Measurements from ENCODE around the gene SRGAP1.

The SRGAP1 gene

DNA sequence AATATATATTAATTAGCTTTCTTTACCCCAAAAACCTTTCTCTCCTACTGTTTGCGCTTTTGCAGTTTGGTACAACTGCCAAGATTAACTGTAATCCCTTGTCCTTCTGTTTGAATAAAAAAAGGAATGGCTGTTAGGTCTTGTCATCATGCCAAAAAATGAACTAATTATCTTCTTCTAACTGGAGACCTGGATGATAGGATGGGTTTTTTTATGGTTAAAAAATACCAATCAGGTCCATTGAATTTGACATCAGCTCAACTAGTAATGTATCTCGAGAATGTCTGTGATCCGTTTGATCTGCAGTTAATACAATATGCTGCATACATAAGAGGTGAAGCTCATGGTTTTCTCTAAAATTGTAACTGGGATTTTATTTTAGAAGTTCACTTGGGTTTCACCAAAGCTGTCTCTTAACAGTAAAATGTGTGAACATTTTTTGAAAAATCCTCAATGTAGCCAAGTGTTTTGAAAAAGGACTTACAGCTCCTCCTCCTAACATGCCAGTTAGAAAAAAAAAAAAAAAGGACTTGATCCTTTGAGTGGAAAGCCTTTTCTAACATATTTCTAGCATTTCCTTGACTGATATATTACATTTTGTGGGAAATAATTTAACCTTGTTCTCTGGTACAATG lies 96.8 kb downstream of the SRGAP1 start:
- DNase-seq: no peak

GRCh38 chr12:63941879-63942278 lies 97.4 kb downstream of the SRGAP1 start:
- DNase-seq: no peak

GRCh38 chr12:63942464-63943241 lies 98.2 kb downstream of the SRGAP1 start:
- DNase-seq: no peak

GRCh38 chr12:63944034-63944579 lies 99.6 kb downstream of the SRGAP1 start:
- DNase-seq: no peak

DNA sequence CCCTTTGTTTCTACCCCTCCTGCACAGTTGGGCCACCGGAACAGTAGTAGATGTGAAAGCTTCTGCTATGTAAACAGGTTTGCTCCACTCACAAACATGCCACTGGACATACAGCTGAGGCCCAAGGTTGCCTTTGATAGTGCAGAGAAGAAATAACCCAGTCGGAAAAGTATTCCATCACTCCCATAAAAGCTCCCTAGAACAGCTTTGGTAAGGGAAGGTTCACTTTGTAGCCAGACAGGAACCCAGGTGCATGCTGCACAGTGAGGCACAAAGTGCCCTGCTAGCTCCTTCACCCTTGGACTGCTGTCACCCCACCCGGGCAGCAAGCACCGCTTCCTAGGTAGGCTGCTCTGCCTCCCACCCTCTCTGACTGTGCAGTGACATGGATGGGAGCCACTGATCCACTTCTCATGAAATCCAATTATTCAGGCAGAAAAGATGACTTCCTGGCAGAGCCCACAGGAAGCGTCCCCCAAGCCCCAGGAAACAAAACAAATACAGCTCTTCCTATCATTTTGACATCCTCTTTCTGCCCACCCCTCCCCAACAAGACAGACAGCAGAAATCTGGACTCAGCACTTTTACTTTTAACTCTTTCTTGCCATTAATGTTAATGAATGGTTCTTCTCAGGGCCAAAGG lies 100.2 kb downstream of the SRGAP1 start:
- DNase-seq: no peak

- DNase-seq: no peak
Measured at GRCh38 chr12:63945777-63946176, 101.3 kb downstream of the SRGAP1 start.

DNA sequence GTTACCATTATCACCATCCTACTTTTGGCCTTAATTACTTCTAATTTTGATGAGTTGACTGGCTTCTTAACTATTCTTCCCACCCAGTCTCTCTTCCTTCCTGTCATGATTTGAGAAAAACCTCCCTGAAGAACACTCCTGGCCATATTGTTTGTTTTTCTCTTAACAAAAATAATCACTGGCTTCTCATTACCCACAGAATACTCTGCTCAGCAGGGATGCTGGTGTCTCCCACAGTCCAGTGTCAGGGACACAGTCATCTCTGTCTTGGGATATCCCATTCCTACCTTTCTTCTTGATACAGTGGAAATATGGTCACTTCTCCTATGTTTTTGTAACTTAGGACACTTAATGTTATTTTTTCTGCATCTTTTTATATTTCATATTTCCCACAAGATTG lies 103.7 kb downstream of the SRGAP1 start:
- DNase-seq: no peak

- no peak for DNase-seq
Measured at GRCh38 chr12:63949902-63950301, 105.4 kb downstream of the SRGAP1 start.

- DNase-seq: no peak
Measured at GRCh38 chr12:63952995-63953394, 108.5 kb downstream of the SRGAP1 start.

DNA sequence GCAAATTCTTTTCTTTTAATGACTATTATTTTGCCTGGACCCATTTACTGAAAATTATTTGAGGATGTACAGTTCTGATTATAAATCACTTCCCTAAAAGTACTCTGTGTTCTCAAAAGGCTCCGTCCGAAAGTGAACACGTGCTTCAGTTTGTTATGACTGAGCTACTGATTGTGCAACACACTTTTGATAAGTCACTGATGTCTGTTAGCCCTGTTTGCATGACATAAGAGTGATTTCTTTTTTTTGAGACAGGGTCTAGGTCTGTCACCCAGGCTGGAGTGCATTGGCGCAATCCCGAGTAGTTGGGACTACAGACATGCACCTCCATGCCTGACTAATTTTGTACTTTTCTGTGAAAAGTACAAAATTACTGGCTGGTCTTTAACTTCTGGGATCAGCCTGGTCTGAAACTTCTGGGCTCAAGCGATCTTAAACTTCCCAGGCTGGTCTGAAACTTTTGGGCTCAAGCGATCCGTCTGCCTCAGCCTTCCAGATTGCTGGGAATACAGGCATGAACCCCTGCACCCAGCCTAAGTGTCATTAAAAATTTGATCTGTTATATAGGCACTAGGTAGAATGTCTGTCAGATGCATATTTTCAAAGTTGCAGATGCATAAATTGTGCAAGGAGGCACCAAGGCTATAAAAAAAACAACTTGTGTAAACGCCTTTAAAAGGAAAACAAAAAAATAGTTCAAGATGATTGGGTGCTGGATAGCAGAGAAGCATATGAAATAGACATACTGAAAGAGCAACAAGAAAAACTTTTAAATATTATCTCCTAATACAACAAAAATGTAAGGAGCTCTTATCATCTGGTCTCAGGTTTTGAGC lies 111.5 kb downstream of the SRGAP1 start:
- no peak for DNase-seq

- DNase-seq: no peak
Measured at GRCh38 chr12:63957496-63957895, 113.0 kb downstream of the SRGAP1 start.

GRCh38 chr12:63958876-63959580 lies 114.5 kb downstream of the SRGAP1 start:
- DNase-seq: no peak

GRCh38 chr12:63961048-63961447 lies 116.5 kb downstream of the SRGAP1 start:
- DNase-seq: no peak

DNA sequence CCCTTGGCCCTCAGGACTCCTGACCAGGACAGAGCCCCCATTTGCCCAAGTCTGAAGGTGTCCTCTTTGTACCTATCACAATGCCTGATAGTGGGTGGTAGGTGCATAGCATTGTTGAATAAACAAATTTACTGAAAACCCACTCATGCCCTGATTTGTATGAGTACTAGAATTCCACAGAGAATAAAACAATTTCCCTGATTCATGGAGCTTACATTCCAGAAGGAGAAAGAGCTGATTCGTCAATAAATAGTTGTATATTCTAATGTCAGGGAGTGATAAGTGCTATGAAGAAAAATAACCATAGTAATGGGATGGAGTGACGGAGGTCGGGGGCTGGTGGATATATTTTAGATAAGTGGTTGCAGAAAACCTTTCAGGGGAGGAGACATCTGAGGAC lies 117.0 kb downstream of the SRGAP1 start:
- no peak for DNase-seq

DNA sequence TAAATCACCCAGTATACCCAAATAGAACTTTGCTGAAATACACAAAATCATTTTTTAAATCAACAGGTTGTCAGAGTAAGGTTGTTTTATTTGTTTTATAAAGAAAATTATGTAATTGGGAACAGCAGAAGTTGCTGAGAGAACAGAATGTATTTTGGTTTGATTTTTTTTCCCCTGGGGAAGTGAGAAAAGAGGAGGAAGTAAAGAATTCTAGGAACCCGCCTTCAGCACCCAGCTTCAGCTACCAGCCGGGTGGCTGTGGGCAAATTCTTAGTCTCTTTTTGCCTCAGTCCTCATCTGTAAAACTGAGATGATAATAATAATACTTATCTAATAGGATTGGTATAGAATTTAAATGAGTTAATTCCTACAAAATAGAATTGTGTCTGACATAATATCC lies 119.4 kb downstream of the SRGAP1 start:
- DNase-seq: no peak

GRCh38 chr12:63964301-63964700 lies 119.8 kb downstream of the SRGAP1 start:
- no peak for DNase-seq

- no peak for DNase-seq
Measured at GRCh38 chr12:63965936-63966605, 121.6 kb downstream of the SRGAP1 start.

GRCh38 chr12:63966606-63966975 lies 122.1 kb downstream of the SRGAP1 start:
- no peak for DNase-seq

GRCh38 chr12:63967358-63968145 lies 123.1 kb downstream of the SRGAP1 start:
- peak; percentile 55 for DNase-seq

DNA sequence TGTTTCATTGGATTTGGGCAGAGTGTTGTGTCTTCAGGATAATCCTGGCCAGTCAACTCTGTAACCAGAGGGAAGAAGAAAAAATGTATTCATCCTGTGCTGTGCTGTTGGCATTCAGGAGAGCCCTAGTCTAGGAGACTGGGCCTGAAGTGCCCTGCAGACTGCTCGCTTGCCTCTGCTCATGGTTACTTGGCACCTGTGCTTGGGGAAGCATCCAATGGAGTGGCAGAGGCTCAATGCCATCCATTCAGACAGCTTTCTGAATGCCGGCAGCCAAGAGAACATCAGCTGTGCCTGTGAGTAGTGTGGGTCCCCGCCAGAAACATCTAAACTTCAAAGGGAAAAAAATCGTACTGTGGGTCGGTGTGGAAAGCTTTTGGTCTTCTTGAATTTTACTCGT lies 124.2 kb downstream of the SRGAP1 start:
- DNase-seq: no peak

DNA sequence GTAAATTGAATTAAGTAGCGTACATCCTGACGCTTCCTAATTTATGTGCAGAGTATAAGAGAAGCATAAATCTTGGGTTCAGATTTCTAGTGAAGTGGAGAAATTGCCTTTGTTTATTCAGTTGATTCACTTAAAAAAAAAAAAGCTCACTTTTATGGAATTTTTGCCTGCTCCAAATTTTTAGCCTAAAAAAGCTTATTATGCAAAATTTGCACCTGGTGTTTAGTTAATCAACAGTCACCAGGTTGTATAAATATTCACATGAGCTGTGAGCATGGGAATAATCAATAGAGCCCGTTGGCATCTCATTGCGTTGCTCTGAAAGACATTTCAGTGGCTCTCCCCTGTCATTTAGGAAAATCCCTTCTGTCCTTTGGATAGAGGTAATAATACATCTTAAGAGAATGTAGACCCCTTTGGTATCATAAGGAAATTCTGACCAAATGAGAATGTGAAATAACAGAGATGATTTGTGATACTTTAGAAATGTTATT lies 132.4 kb downstream of the SRGAP1 start:
- no peak for DNase-seq

All from islet precursor cell (in vitro differentiated cells).